Lower leg skin (tissue), 3 donors: ENCODE data around the gene EBF3.

Source experiments
- CTCF ChIP-seq, 3 donors: fragments of 450-650 bp; IDR thresholded peaks; one replicate each; pipeline ENCODE4 v1.5.1; 2016; ENCODE audit warnings: antibody characterized with exemption in 3 of 3, mild to moderate bottlenecking in 3 of 3, moderate library complexity in 2 of 3
- POLR2A ChIP-seq, 2 donors: fragments of 450-650 bp; IDR thresholded peaks; one replicate each; pipeline ENCODE4 v1.6.1; 2016 to 2017; ENCODE audit warnings: antibody characterized with exemption in 2 of 2, mild to moderate bottlenecking in 1 of 2, moderate library complexity in 1 of 2

- TF ChIP-seq POLR2A (IDR thresholded peaks at IDR 0.05) (no peak), CTCF (IDR thresholded peaks at IDR 0.05) (no peak)
Measured at GRCh38 chr10:129793479-129793878, 170.6 kb downstream of the EBF3 start.
